ENCODE results near the gene NLRP14.

DNA sequence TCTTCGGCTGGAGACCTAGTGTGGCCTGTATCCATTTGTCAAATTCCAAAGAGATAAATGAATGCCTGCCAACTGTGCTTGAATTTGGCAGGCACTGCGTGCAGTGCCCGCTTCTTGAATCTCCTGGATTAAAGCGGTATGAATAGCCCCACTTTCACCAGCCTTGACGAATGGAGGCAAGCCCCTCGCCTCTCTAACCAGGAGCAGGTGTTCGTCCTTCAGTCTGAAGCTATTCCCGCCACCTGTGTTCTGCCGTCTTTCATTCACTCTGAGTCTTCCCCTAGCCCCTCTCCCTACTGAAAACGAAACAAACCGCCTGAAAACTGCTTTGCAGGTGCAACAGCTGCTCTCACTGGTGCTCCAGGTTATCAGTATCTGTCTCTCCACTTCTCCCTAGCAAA, 11.2 kb downstream of the NLRP14 start:
- no peak for TF ChIP-seq SNRNP70 (optimal IDR thresholded peaks at IDR 0.05; ENCODE audit: low read depth, low read length)
- TF ChIP-seq, protein P1, sequence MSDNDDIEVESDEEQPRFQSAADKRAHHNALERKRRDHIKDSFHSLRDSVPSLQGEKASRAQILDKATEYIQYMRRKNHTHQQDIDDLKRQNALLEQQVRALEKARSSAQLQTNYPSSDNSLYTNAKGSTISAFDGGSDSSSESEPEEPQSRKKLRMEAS (CRISPR knock-in tag; IDR thresholded peaks at IDR 0.05) = no peak
- TF ChIP-seq, protein P2, sequence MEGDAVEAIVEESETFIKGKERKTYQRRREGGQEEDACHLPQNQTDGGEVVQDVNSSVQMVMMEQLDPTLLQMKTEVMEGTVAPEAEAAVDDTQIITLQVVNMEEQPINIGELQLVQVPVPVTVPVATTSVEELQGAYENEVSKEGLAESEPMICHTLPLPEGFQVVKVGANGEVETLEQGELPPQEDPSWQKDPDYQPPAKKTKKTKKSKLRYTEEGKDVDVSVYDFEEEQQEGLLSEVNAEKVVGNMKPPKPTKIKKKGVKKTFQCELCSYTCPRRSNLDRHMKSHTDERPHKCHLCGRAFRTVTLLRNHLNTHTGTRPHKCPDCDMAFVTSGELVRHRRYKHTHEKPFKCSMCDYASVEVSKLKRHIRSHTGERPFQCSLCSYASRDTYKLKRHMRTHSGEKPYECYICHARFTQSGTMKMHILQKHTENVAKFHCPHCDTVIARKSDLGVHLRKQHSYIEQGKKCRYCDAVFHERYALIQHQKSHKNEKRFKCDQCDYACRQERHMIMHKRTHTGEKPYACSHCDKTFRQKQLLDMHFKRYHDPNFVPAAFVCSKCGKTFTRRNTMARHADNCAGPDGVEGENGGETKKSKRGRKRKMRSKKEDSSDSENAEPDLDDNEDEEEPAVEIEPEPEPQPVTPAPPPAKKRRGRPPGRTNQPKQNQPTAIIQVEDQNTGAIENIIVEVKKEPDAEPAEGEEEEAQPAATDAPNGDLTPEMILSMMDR (IDR thresholded peaks at IDR 0.05 in 2 of 3, conservative IDR thresholded peaks at IDR 0.05 in 1 of 3; ENCODE audit: insufficient read depth in 2 of 3, low read depth in 1 of 3, low read length in 3 of 3) = no peak
- TF ChIP-seq EZH2 (IDR thresholded peaks at IDR 0.05; ENCODE audit: borderline replicate concordance, low read depth, low read length) = no peak

Measured in K562 (cell line).